Heart left ventricle (tissue), 16 donors: ENCODE measurements around the gene UPF2. TPM values are rescaled to one million over a fixed set of nuclear protein-coding genes. Genes with fewer than 3 reads are reported as not detected.
"Not testable (repeated sequence)": the region's sequence is repeated elsewhere in the genome, so short reads cannot be mapped to it uniquely, and the experiment has no call there.

Experiments used
- ATAC-seq, 4 donors: fragments of 200-7000 bp; cut with Tn5 transposase; one replicate each; pipeline ENCODE4 v1.9.1; 2020 to 2022; ENCODE audit warnings: moderate library complexity in 4 of 4, mild to moderate bottlenecking in 3 of 4, moderate number of reproducible peaks in 1 of 4
- DNase-seq, 5 donors: peaks; one replicate each; pipeline ENCODE4 v3.0.0-alpha.2; 2020
- H3K27ac ChIP-seq, 12 donors: fragments of 200-600 bp; sonication (generic) in 4 of 12; one replicate each; pipeline versions ENCODE4 v1.5.0 to v1.8.0; 2016 to 2022; ENCODE audit warnings: mild to moderate bottlenecking in 2 of 12
- H3K27me3 ChIP-seq, 9 donors: fragments of 200-600 bp; sonication (generic) in 2 of 9; one replicate each; pipeline versions ENCODE4 v1.5.1 to v1.8.0; 2016 to 2022; ENCODE audit warnings: mild to moderate bottlenecking in 3 of 9
- H3K36me3 ChIP-seq, 9 donors: fragments of 200-600 bp; sonication (generic) in 2 of 9; one replicate each; pipeline versions ENCODE4 v1.5.0 to v1.8.0; 2018 to 2022; ENCODE audit warnings: mild to moderate bottlenecking in 2 of 9
- H3K4me1 ChIP-seq, 12 donors: fragments of 200-600 bp; sonication (generic) in 4 of 12; one replicate each; pipeline versions ENCODE4 v1.5.0 to v1.8.0; 2016 to 2022; ENCODE audit warnings: mild to moderate bottlenecking in 3 of 12
- H3K4me3 ChIP-seq, 12 donors: fragments of 200-600 bp; sonication (generic) in 4 of 12; one replicate each; pipeline versions ENCODE4 v1.5.0 to v1.8.0; 2017 to 2022; ENCODE audit warnings: mild to moderate bottlenecking in 9 of 12, moderate library complexity in 4 of 12
- H3K9me3 ChIP-seq, 12 donors: fragments of 200-600 bp; sonication (generic) in 4 of 12; one replicate each; pipeline versions ENCODE4 v1.5.0 to v1.8.0; 2016 to 2022; ENCODE audit warnings: mild to moderate bottlenecking in 1 of 12
- CTCF ChIP-seq, 12 donors: fragments of 200-600 bp; sonication (generic) in 4 of 12; IDR thresholded peaks; one replicate each; pipeline versions ENCODE4 v1.5.0 to v1.8.0; 2018 to 2022; ENCODE audit warnings: antibody characterized with exemption in 12 of 12, mild to moderate bottlenecking in 5 of 12
- POLR2A ChIP-seq, 2 donors: fragments of 450-650 bp; IDR thresholded peaks; one replicate each; pipeline ENCODE4 v1.6.1; 2017; ENCODE audit warnings: antibody characterized with exemption in 2 of 2, mild to moderate bottlenecking in 2 of 2, moderate library complexity in 2 of 2
- WGBS, 4 donors: extraction: QIAGEN DNeasy Blood & Tissue Kit in 2 of 4; methylation state at CpG; one replicate each; pipeline versions ENCODE4 v1.1.5 to v1.1.7; 2013 to 2018; 5-methylcytosine and 5-hydroxymethylcytosine counted together
- intact Hi-C, 10 donors: fragments of 100-400 bp; cut with DNase I; formaldehyde crosslinking; loops; one replicate each; pipeline versions ENCODE4 v1.11.1 to v1.14.2; 2022
- polyA plus RNA-seq, 2 donors: library from polyadenylated mRNA; stranded (reverse); fragments of 200-250 nt; gene quantifications; one replicate each; pipeline ENCODE4 v1.2.3, GENCODE V29; 2013
- total RNA-seq, 9 donors: library from RNA; depleted of rRNA in 2 of 9; stranded (reverse); fragments of >200 nt in 2 of 9; fragmentation: NEBNext Ultra II Directional in 3 of 9; extraction: Animal tissue kit (Norgen Biotek cat#: 25700) in 3 of 9; gene quantifications; one replicate each; pipeline versions ENCODE4 v1.1.0 to v1.2.4, GENCODE V29; 2016 to 2023
- donor health status: ischemic (EF 13 %, LVEDD 7.1; RV severe dilation, severe dysfunction).
- donor health status: healthy with polysubstance abuse.
- donor health status: DM: no; HTN: yes; CAD: no.
- donor health status: DM: no; HTN: no; CAD: no.
- donor health status: ischemic (EF 25% LVEDD 6.9; RV normal size, moderate dysfunction).
- donor health status: ischemic (EF 25% LVEDD 5.7; RV mildly dilated, moderate dysfunction).
- donor health status: healthy.
- donor health status: DM: yes; HTN: yes; CAD: no.
- donor health status: ischemic (EF 35%, LVEDD 5.7; RV mildly dilated, moderate dysfunction).
- donor health status: nonischemic (EF 11% LVEDD 7.7; RV severe dilation, severe dysfunction).
- donor health status: DM: yes; HTN: yes; CAD: no.
- donor health status: PGD.
- donor health status: ischemic (EF 29% LVEDD 5.4; RV normal size, mild dysfunction).
- donor health status: nonischemic (EF 23%, LVEDD 6.1; RV moderate dilation, normal function).

The UPF2 gene
- total and polyA plus RNA-seq, 11 donors = 7.9 to 20.9 (median 15.7) TPM

- Histone ChIP-seq H3K27ac (no peak overlapping the region), H3K4me3 (no peak overlapping the region), H3K36me3 (peaks cover 0 to 23% (median 8%) of the 10 kb centered on the region in 9 donors), H3K27me3 (no peaks in the 10 kb centered on the region), H3K4me1 (peaks cover 0 to 10% (median 1%) of the 10 kb centered on the region in 12 donors), H3K9me3 (no peaks in the 10 kb centered on the region)
- 91 to 99% (median 91%) methylated on average over 6 of the region's 6 CpGs for WGBS, 4 donors
- DNase-seq (no peak), ATAC-seq (no peak)
- TF ChIP-seq POLR2A (IDR thresholded peaks at IDR 0.05) (no peak), CTCF (IDR thresholded peaks at IDR 0.05) (no peak)
- intact Hi-C loops = no loop called here
Observed at GRCh38 chr10:12018438-12019282, 23.9 kb downstream of the UPF2 start.

GRCh38 chr10:12013926-12014325, 28.7 kb downstream of the UPF2 start:
- Histone ChIP-seq H3K4me3 (no peak overlapping the region), H3K27ac (no peak overlapping the region), H3K4me1 (no peaks in the 10 kb centered on the region), H3K9me3 (peaks cover 0 to 15% (median 4%) of the 10 kb centered on the region in 12 donors), H3K27me3 (no peaks in the 10 kb centered on the region), H3K36me3 (peaks cover 0 to 51% (median 42%) of the 10 kb centered on the region in 9 donors)
- 98 to 100% (median 99%) methylated on average over 1 of the region's 1 CpG for WGBS, 4 donors
- intact Hi-C loops = no loop called here
- DNase-seq (no peak), ATAC-seq (no peak)
- TF ChIP-seq CTCF (IDR thresholded peaks at IDR 0.05) (no peak), POLR2A (IDR thresholded peaks at IDR 0.05) (no peak)

- H3K27ac ChIP-seq, H3K4me3 ChIP-seq, intact Hi-C loops, H3K27me3 ChIP-seq, ATAC-seq, H3K4me1 ChIP-seq, DNase-seq: not testable (repeated sequence)
- Histone ChIP-seq H3K36me3 (peaks cover 0 to 55% (median 43%) of the 10 kb centered on the region in 9 donors), H3K9me3 (peaks cover 0 to 15% (median 4%) of the 10 kb centered on the region in 12 donors)
- WGBS, 4 donors = 96 to 98% (median 97%) methylated on average over 6 of the region's 6 CpGs
Observed at GRCh38 chr10:12013391-12013790, 29.2 kb downstream of the UPF2 start.

- WGBS, 4 donors = 92 to 98% (median 96%) methylated on average over 4 of the region's 4 CpGs
- ATAC-seq = no peak
- DNase-seq = no peak
- Histone ChIP-seq H3K27ac (no peak overlapping the region), H3K9me3 (peaks cover 0 to 15% (median 4%) of the 10 kb centered on the region in 12 donors), H3K36me3 (peaks cover 0 to 77% (median 71%) of the 10 kb centered on the region in 9 donors), H3K4me1 (no peaks in the 10 kb centered on the region), H3K4me3 (no peak overlapping the region), H3K27me3 (no peaks in the 10 kb centered on the region)
- TF ChIP-seq CTCF (IDR thresholded peaks at IDR 0.05) = no peak
- intact Hi-C loops = no loop called here
Observed at GRCh38 chr10:12010353-12010752, 32.3 kb downstream of the UPF2 start.

GRCh38 chr10:12008842-12009241, 33.8 kb downstream of the UPF2 start:
- H3K4me3 ChIP-seq, H3K4me1 ChIP-seq, intact Hi-C loops, H3K27me3 ChIP-seq, DNase-seq, H3K27ac ChIP-seq, ATAC-seq: not testable (repeated sequence)
- Histone ChIP-seq H3K36me3 (peaks cover 0 to 91% (median 79%) of the 10 kb centered on the region in 9 donors), H3K9me3 (peaks cover 0 to 15% (median 4%) of the 10 kb centered on the region in 12 donors)
